Skeletal muscle tissue (tissue), 4 donors: ENCODE measurements around the gene SCML1. TPM values are rescaled to one million over a fixed set of nuclear protein-coding genes. Genes with fewer than 3 reads are reported as not detected.

Source experiments
- H3K27ac ChIP-seq: one replicate; pipeline ENCODE4 v1.7.0; 2013; ENCODE audit warnings: mild to moderate bottlenecking, low read depth, low read length, inconsistent platforms
- H3K27me3 ChIP-seq, 3 donors: one replicate each; pipeline ENCODE4 v1.7.0; 2013; ENCODE audit warnings: low read length in 3 of 3; ENCODE audit not compliant: control insufficient read depth in 3 of 3, insufficient read depth in 3 of 3
- H3K36me3 ChIP-seq, 3 donors: one replicate each; pipeline ENCODE4 v1.7.0; 2013; ENCODE audit warnings: low read length in 3 of 3; ENCODE audit not compliant: control insufficient read depth in 3 of 3, insufficient read depth in 3 of 3
- H3K4me1 ChIP-seq, 3 donors: one replicate each; pipeline ENCODE4 v1.7.0; 2013; ENCODE audit warnings: low read length in 3 of 3, mild to moderate bottlenecking in 3 of 3; ENCODE audit not compliant: control insufficient read depth in 3 of 3, insufficient read depth in 3 of 3
- H3K4me3 ChIP-seq, 3 donors: one replicate each; pipeline ENCODE4 v1.7.0; 2013; ENCODE audit warnings: low read length in 3 of 3
- H3K9ac ChIP-seq, 3 donors: one replicate each; pipeline ENCODE4 v1.7.0; 2013; ENCODE audit warnings: low read length in 3 of 3, mild to moderate bottlenecking in 3 of 3, moderate library complexity in 2 of 3, low read depth in 1 of 3
- H3K9me3 ChIP-seq, 3 donors: one replicate each; pipeline ENCODE4 v1.7.0; 2013; ENCODE audit warnings: low read length in 3 of 3; ENCODE audit not compliant: control insufficient read depth in 3 of 3
- total RNA-seq: library from RNA; depleted of rRNA; stranded (reverse); fragments of >200 nt; gene quantifications from one replicate; pipeline ENCODE4 v1.2.3, GENCODE V29; 2014
- donor health status: Osteomylitis.

Gene SCML1
- total RNA-seq, 1 donor from 2014 or later, result 4.2 TPM

- Histone ChIP-seq H3K4me3 (no peak overlapping the region), H3K27me3 (peaks cover 0 to 3% (median 0%) of the 10 kb centered on the region in 3 donors), H3K4me1 (no peaks in the 10 kb centered on the region), H3K9ac (no peak overlapping the region), H3K36me3 (no peaks in the 10 kb centered on the region), H3K9me3 (no peaks in the 10 kb centered on the region), H3K27ac (no peak overlapping the region)
These were observed 50.3 kb downstream of the SCML1 start for GRCh38 chrX:17787557-17787956.

GRCh38 chrX:17788439-17788838, 51.1 kb downstream of the SCML1 start:
- Histone ChIP-seq H3K27ac (no peak overlapping the region), H3K9ac (no peak overlapping the region), H3K4me3 (no peak overlapping the region), H3K4me1 (no peaks in the 10 kb centered on the region), H3K36me3 (no peaks in the 10 kb centered on the region), H3K27me3 (peaks cover 0 to 3% (median 0%) of the 10 kb centered on the region in 3 donors), H3K9me3 (no peaks in the 10 kb centered on the region)

GRCh38 chrX:17788956-17789562, 51.8 kb downstream of the SCML1 start:
- H3K4me1 ChIP-seq, result no peaks in the 10 kb centered on the region
- H3K4me3 ChIP-seq, result no peak overlapping the region
- H3K27ac ChIP-seq, result no peak overlapping the region
- no peaks in the 10 kb centered on the region for H3K9me3 ChIP-seq
- no peak overlapping the region for H3K9ac ChIP-seq
- peaks cover 0 to 3% (median 0%) of the 10 kb centered on the region in 3 donors for H3K27me3 ChIP-seq
- H3K36me3 ChIP-seq, result no peaks in the 10 kb centered on the region

GRCh38 chrX:17792826-17793225, 55.5 kb downstream of the SCML1 start:
- Histone ChIP-seq H3K4me3 (no peak overlapping the region), H3K27ac (no peak overlapping the region), H3K4me1 (no peaks in the 10 kb centered on the region), H3K9ac (no peak overlapping the region), H3K9me3 (no peaks in the 10 kb centered on the region), H3K27me3 (peaks cover 0 to 3% (median 0%) of the 10 kb centered on the region in 3 donors), H3K36me3 (no peaks in the 10 kb centered on the region)

- Histone ChIP-seq H3K4me1 (no peaks in the 10 kb centered on the region), H3K9me3 (no peaks in the 10 kb centered on the region), H3K4me3 (no peak overlapping the region), H3K27ac (no peak overlapping the region), H3K36me3 (peaks cover 0 to 2% (median 0%) of the 10 kb centered on the region in 3 donors), H3K9ac (no peak overlapping the region), H3K27me3 (peaks cover 0 to 3% (median 0%) of the 10 kb centered on the region in 3 donors)
These were observed 61.6 kb downstream of the SCML1 start for GRCh38 chrX:17798921-17799320.

DNA sequence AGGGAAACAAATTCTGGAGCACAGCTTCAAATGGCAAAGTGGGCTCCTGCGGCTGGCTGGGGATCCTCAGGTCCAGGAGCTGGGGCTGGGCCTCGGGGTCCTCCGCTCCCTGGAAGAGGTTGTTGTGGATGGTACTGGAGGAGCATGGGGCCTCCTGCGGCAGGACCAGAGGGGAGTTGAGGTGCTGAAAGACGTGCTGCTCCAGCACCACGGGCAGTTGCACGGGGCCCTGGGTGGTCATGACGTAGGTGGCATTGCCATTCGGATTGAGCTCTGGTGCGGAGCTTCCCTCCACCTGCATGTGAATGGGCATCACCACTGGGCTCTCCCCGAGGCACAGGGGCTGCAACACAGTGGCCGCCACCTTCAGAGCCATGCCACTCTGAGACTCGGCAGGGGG, 64.1 kb downstream of the SCML1 start:
- H3K4me3 ChIP-seq, result no peak overlapping the region
- no peaks in the 10 kb centered on the region for H3K4me1 ChIP-seq
- H3K27ac ChIP-seq, result no peak overlapping the region
- no peak overlapping the region for H3K9ac ChIP-seq
- peaks cover 0 to 2% (median 0%) of the 10 kb centered on the region in 3 donors for H3K36me3 ChIP-seq
- peaks cover 0 to 3% (median 0%) of the 10 kb centered on the region in 3 donors for H3K27me3 ChIP-seq
- H3K9me3 ChIP-seq, result no peaks in the 10 kb centered on the region

GRCh38 chrX:17802756-17803155, 65.5 kb downstream of the SCML1 start:
- Histone ChIP-seq H3K4me3 (no peak overlapping the region), H3K4me1 (no peaks in the 10 kb centered on the region), H3K27me3 (peaks cover 0 to 3% (median 0%) of the 10 kb centered on the region in 3 donors), H3K27ac (no peak overlapping the region), H3K9me3 (no peaks in the 10 kb centered on the region), H3K36me3 (peaks cover 0 to 2% (median 0%) of the 10 kb centered on the region in 3 donors), H3K9ac (no peak overlapping the region)

DNA sequence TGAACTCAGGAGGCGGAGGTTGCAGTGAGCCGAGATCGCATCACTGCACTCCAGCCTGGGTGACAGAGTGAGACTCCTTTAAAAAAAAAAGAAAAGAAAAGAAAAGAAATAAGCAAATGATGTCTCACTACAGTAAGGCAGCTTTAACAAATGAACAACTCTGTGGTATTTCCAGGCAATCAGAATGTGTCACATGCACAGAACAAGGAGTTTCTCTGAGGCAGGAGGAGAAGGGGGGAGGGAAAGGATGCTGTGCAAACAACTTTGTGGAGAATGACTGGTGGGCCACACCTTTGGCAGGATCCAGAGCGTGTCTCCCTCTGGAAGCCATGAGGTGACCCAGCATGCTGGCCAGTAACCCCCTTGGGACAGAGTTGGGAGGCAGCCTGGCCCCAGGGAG, 66.2 kb downstream of the SCML1 start:
- peaks cover 0 to 2% (median 0%) of the 10 kb centered on the region in 3 donors for H3K36me3 ChIP-seq
- H3K27ac ChIP-seq, result no peak overlapping the region
- no peaks in the 10 kb centered on the region for H3K9me3 ChIP-seq
- H3K4me3 ChIP-seq, result no peak overlapping the region
- peaks cover 0 to 3% (median 0%) of the 10 kb centered on the region in 3 donors for H3K27me3 ChIP-seq
- H3K9ac ChIP-seq, result no peak overlapping the region
- H3K4me1 ChIP-seq, result no peaks in the 10 kb centered on the region

Other genes starting within 250 kb of the SCML1 start
- 0.52 TPM for gene RAI2, start 123.8 kb downstream of the SCML1 start, total RNA-seq